Sigmoid colon (tissue), 7 donors: ENCODE results near the gene TTC9B. TPM values are rescaled to one million over a fixed set of nuclear protein-coding genes. Genes with fewer than 3 reads are reported as not detected.

Experiments used
- DNase-seq: peaks from one replicate; pipeline ENCODE4 v3.0.0-alpha.2; 2019
- H3K27ac ChIP-seq, 4 donors: fragments of 200-600 bp; sonication (generic); one replicate each; pipeline ENCODE4 v1.5.1; 2016 to 2019; ENCODE audit warnings: mild to moderate bottlenecking in 1 of 4
- H3K27me3 ChIP-seq, 3 donors: fragments of 200-600 bp; sonication (generic); one replicate each; pipeline ENCODE4 v1.5.1; 2019; ENCODE audit warnings: mild to moderate bottlenecking in 1 of 3
- H3K36me3 ChIP-seq, 4 donors: fragments of 200-600 bp; sonication (generic); one replicate each; pipeline ENCODE4 v1.5.1; 2016 to 2019
- H3K4me1 ChIP-seq, 4 donors: fragments of 200-600 bp; sonication (generic); one replicate each; pipeline ENCODE4 v1.5.1; 2017 to 2019
- H3K4me3 ChIP-seq, 4 donors: fragments of 200-600 bp; sonication (generic); one replicate each; pipeline ENCODE4 v1.5.1; 2017 to 2019; ENCODE audit warnings: mild to moderate bottlenecking in 2 of 4, moderate library complexity in 1 of 4
- H3K9me3 ChIP-seq, 4 donors: fragments of 200-600 bp in 3 of 4; sonication (generic) in 3 of 4; one replicate each; pipeline versions ENCODE4 v1.5.1 to v1.6.1; 2013 to 2019
- EP300 ChIP-seq, 4 donors: sonication (generic); formaldehyde crosslinking; IDR thresholded peaks; one replicate each; pipeline ENCODE4 v1.6.1; 2017; ENCODE audit warnings: antibody characterized with exemption in 4 of 4
- POLR2A ChIP-seq, 2 donors: fragments of 450-650 bp; IDR thresholded peaks; one replicate each; pipeline ENCODE4 v1.6.1; 2016; ENCODE audit warnings: antibody characterized with exemption in 2 of 2, mild to moderate bottlenecking in 2 of 2, moderate library complexity in 2 of 2
- POLR2AphosphoS5 ChIP-seq, 4 donors: sonication (generic); formaldehyde crosslinking; IDR thresholded peaks; one replicate each; pipeline ENCODE4 v1.6.1; 2017; ENCODE audit warnings: antibody characterized with exemption in 4 of 4
- WGBS, 2 donors: extraction: QIAGEN DNeasy Blood & Tissue Kit; methylation state at CpG; one replicate each; pipeline ENCODE4 v1.1.7; 2013; 5-methylcytosine and 5-hydroxymethylcytosine counted together
- intact Hi-C: fragments of 100-400 bp; cut with DNase I; formaldehyde crosslinking; loops from one replicate; pipeline ENCODE4 v1.15.1; 2023
- polyA plus RNA-seq, 3 donors: library from polyadenylated mRNA; stranded (reverse); fragments of 200-250 nt; gene quantifications; one replicate each; pipeline ENCODE4 v1.2.3, GENCODE V29; 2013
- total RNA-seq, 4 donors: library from RNA; depleted of rRNA; stranded (reverse); fragments of >200 nt; gene quantifications; one replicate each; pipeline ENCODE4 v1.1.0, GENCODE V29; 2016
- TF ChIP-seq, protein P1 (sequence below), 4 experiments: fragments of 450-650 bp in 3 of 4; fragments of 200-600 bp in 1 of 4; IDR thresholded peaks; one replicate each; pipeline ENCODE4 v1.5.1; 2016 to 2019; ENCODE audit warnings: antibody characterized with exemption in 4 of 4, mild to moderate bottlenecking in 3 of 4, moderate library complexity in 2 of 4
- donor health status: healthy with polysubstance abuse.
- donor health status: Bipolar disorder and iron deficiency.
- donor health status: healthy.

Gene TTC9B
- total RNA-seq (1 to 10 TPM in 2 of 4 donors, not detected in 2; 1.1 to 5.0 TPM), polyA plus RNA-seq (under 1 TPM in 1 of 3 donors, not detected in 2; 0.34 TPM)

- DNase-seq = no peak
- Histone ChIP-seq H3K9me3 (no peaks in the 10 kb centered on the region), H3K36me3 (no peaks in the 10 kb centered on the region), H3K4me3 (no peak within 1 kb of the TSS), H3K27ac (no peak within 1 kb of the TSS), H3K27me3 (peaks cover 35 to 64% (median 40%) of the 10 kb centered on the region in 3 donors), H3K4me1 (peaks cover 0 to 24% (median 13%) of the 10 kb centered on the region in 4 donors)
- 5 to 6% methylated on average over 75 of the region's 75 CpGs for WGBS, 2 donors
- TF ChIP-seq POLR2A (IDR thresholded peaks at IDR 0.05) (no peak), EP300 (IDR thresholded peaks at IDR 0.05) (no peak), POLR2AphosphoS5 (IDR thresholded peaks at IDR 0.05) (no peak)
- TF ChIP-seq, protein P1, sequence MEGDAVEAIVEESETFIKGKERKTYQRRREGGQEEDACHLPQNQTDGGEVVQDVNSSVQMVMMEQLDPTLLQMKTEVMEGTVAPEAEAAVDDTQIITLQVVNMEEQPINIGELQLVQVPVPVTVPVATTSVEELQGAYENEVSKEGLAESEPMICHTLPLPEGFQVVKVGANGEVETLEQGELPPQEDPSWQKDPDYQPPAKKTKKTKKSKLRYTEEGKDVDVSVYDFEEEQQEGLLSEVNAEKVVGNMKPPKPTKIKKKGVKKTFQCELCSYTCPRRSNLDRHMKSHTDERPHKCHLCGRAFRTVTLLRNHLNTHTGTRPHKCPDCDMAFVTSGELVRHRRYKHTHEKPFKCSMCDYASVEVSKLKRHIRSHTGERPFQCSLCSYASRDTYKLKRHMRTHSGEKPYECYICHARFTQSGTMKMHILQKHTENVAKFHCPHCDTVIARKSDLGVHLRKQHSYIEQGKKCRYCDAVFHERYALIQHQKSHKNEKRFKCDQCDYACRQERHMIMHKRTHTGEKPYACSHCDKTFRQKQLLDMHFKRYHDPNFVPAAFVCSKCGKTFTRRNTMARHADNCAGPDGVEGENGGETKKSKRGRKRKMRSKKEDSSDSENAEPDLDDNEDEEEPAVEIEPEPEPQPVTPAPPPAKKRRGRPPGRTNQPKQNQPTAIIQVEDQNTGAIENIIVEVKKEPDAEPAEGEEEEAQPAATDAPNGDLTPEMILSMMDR (IDR thresholded peaks at IDR 0.05) = no peak
- intact Hi-C loops = no loop called here
These were observed at the start of gene TTC9B for GRCh38 chr19:40217934-40218890. Gene TTC9B (minus strand): TSS chr19:40218384. CDS start chr19:40218381, 3 bp downstream.

GRCh38 chr19:40267601-40267997, 49.4 kb upstream of the TTC9B start:
- peaks cover 0 to 32% (median 27%) of the 10 kb centered on the region in 4 donors for H3K4me1 ChIP-seq
- TF ChIP-seq, protein P1 (IDR thresholded peaks at IDR 0.05) = no peak
- TF ChIP-seq POLR2A (IDR thresholded peaks at IDR 0.05) (no peak), EP300 (IDR thresholded peaks at IDR 0.05) (no peak), POLR2AphosphoS5 (IDR thresholded peaks at IDR 0.05) (no peak)
- no peaks in the 10 kb centered on the region for H3K9me3 ChIP-seq
- intact Hi-C loops = no loop called here
- H3K27ac ChIP-seq = no peak overlapping the region
- no peak for DNase-seq
- H3K4me3 ChIP-seq = no peak overlapping the region
- H3K36me3 ChIP-seq = peaks cover 4 to 28% (median 16%) of the 10 kb centered on the region in 4 donors
- no peaks in the 10 kb centered on the region for H3K27me3 ChIP-seq
- WGBS, 2 donors = 88 to 91% methylated on average over 6 of the region's 6 CpGs

DNA sequence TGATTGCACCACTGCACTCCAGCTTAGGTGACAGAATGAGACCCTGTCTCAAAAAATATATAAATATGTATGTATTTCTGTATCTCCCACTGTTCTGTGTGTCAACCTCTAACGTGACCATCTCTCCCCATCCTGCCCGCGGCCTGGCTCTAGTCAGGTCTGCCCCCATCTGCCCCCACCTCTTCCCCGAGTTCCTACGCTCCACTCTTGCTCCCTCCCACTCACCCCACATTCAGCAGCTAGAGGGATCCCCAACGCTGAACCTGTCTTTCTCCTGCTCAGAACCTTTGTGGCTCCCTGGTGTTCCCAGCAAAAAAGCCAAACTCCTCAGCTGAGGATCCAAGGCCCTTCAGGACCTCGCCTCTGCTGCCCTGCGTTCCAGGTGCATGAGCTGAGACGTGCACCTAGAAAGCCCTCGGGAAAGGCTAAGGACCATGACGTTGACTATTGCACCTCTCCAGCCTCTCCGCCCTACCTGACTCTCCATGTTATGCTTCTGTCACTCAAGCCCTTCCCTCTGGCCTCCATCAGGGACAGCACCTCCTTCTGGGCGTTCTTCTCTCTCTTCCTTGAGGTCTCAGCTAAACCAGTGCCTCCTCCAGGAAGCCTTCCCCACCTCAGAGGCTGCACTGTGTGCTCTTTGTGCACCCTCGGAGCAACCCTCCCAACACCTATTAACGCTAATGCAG, 48.9 kb upstream of the TTC9B start:
- Histone ChIP-seq H3K27me3 (no peaks in the 10 kb centered on the region), H3K9me3 (no peaks in the 10 kb centered on the region), H3K4me3 (no peak overlapping the region), H3K36me3 (peaks cover 9 to 32% (median 17%) of the 10 kb centered on the region in 4 donors), H3K4me1 (peaks cover 0 to 32% (median 27%) of the 10 kb centered on the region in 4 donors), H3K27ac (no peak overlapping the region)
- TF ChIP-seq EP300 (IDR thresholded peaks at IDR 0.05) = no peak
- TF ChIP-seq POLR2AphosphoS5 (IDR thresholded peaks at IDR 0.05) = no peak
- TF ChIP-seq, protein P1 (IDR thresholded peaks at IDR 0.05) = no peak
- no peak for TF ChIP-seq POLR2A (IDR thresholded peaks at IDR 0.05)
- WGBS, 2 donors = 89 to 91% methylated on average over 15 of the region's 15 CpGs
- no peak for DNase-seq
- intact Hi-C loops = no loop called here

DNA sequence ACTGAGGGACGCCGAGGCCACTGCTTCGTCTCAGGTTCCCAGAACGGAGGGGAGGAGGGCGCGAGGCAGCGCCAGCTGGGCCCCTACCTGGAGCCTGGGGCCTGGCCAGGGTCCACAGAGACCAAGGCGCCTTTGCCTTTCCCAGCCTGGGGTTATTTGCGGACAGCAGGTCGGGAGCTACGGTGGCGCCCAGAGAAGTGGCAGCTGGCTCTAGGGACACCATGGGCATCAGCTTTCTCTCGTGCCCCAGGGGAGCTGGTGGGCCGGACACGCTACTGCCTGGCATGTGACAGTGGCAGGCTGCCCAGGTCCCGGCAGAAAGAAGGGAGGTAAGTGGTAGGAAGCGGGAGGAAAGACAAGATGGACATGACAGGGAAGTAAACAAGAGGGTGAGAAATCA, 47.9 kb upstream of the TTC9B start:
- WGBS, 2 donors = 86 to 90% methylated on average over 17 of the region's 17 CpGs
- Histone ChIP-seq H3K27ac (no peak overlapping the region), H3K4me1 (peaks cover 0 to 28% (median 26%) of the 10 kb centered on the region in 4 donors), H3K27me3 (no peaks in the 10 kb centered on the region), H3K36me3 (peaks cover 9 to 32% (median 17%) of the 10 kb centered on the region in 4 donors), H3K4me3 (no peak overlapping the region), H3K9me3 (no peaks in the 10 kb centered on the region)
- intact Hi-C loops = no loop called here
- DNase-seq = no peak
- TF ChIP-seq, protein P1 (IDR thresholded peaks at IDR 0.05) = no peak
- no peak for TF ChIP-seq POLR2A (IDR thresholded peaks at IDR 0.05)
- TF ChIP-seq EP300 (IDR thresholded peaks at IDR 0.05) = no peak
- no peak for TF ChIP-seq POLR2AphosphoS5 (IDR thresholded peaks at IDR 0.05)
